Motor neuron (in vitro differentiated cells): ENCODE measurements around the gene ATP13A3. TPM values are rescaled to one million over a fixed set of nuclear protein-coding genes. Genes with fewer than 3 reads are reported as not detected.
"Not testable (repeated sequence)": the region's sequence is repeated elsewhere in the genome, so short reads cannot be mapped to it uniquely, and the experiment has no call there.

ENCODE experiments used
- ATAC-seq, 8 experiments: fragments of 200-7000 bp; cut with Tn5 transposase; replicated peaks in 6 of 8; 2 replicates each; pipeline ENCODE4 v1.8.0; 2021; ENCODE audit warnings: mild to moderate bottlenecking in 8 of 8, moderate library complexity in 8 of 8
- H3K27ac ChIP-seq, 2 donors: fragments of 250-450 bp; sonication (Bioruptor Pico); 2 replicates each; pipeline ENCODE4 v1.9.0; 2021; ENCODE audit warnings: antibody characterized with exemption in 2 of 2, mild to moderate bottlenecking in 2 of 2, moderate library complexity in 1 of 2
- H3K4me1 ChIP-seq, 2 donors: fragments of 250-450 bp; sonication (Bioruptor Pico); replicated peaks in 1 of 2; 2 replicates each; pipeline ENCODE4 v1.6.1; 2021; ENCODE audit warnings: antibody characterized with exemption in 2 of 2, mild to moderate bottlenecking in 2 of 2, moderate library complexity in 1 of 2
- H3K4me3 ChIP-seq, 5 donors: fragments of 250-450 bp; sonication (Bioruptor Pico); 2 replicates each; pipeline ENCODE4 v1.9.0; 2021; ENCODE audit warnings: antibody characterized with exemption in 5 of 5, mild to moderate bottlenecking in 5 of 5, moderate library complexity in 4 of 5
- WGBS, 10 experiments: fragments of 450-650 bp; shearing (Covaris generic); methylation state at CpG; one replicate each; pipeline ENCODE4 v1.0.0; 2022; 5-methylcytosine and 5-hydroxymethylcytosine counted together
- in situ Hi-C, 9 experiments: fragments of 400-800 bp; cut with MboI; loops; one replicate each; pipeline ENCODE4 v1.15.0; 2021; ENCODE audit warnings: low sequenced_read_pairs in 9 of 9, low pct_unique_long_range_greater_than_20kb in 2 of 9; ENCODE audit not compliant: unreplicated experiment in 9 of 9
- total RNA-seq, 8 experiments: library from RNA; unstranded; fragments of 300-600 nt; gene quantifications; 2 replicates each; pipeline versions ENCODE4 v1.2.3 to v1.2.4, GENCODE V29; 2022

The ATP13A3 gene
- 10 to 100 TPM; 17.8 to 67.9 (median 43.5) TPM for total RNA-seq

GRCh38 chr3:194486540-194487288 lies at the start of gene ATP13A3:
Gene ATP13A3, minus strand, starts transcription at chr3:194487002. Its CDS starts 24,812 bp downstream, at chr3:194462190.
- peak within 1 kb of the TSS; percentile 54 to 78 (median 60) for H3K4me3 ChIP-seq
- peak within 1 kb of the TSS; percentile 68 to 76 for H3K27ac ChIP-seq
- no CpG with 5 or more reads among the region's 99 CpGs for WGBS, 10 experiments
- in situ Hi-C loops: loop anchor here in 2 of 9 experiments (25.0 kb wide), 1 partner anchor 101 kb away; no protein-coding TSS in a partner anchor
- peak; percentile 72 to 91 (median 89) for ATAC-seq
- H3K4me1 ChIP-seq: peaks cover 6 to 8% of the 10 kb centered on the region in 2 donors

GRCh38 chr3:194535199-194535598 lies 48.4 kb upstream of the ATP13A3 start:
- in situ Hi-C loops: not testable (repeated sequence)

GRCh38 chr3:194534243-194534642 lies 47.4 kb upstream of the ATP13A3 start:
- Histone ChIP-seq H3K4me1 (no peaks in the 10 kb centered on the region), H3K27ac (no peak overlapping the region), H3K4me3 (no peak overlapping the region)
- no peak for ATAC-seq
- 50 to 96% (median 85%) methylated on average over 1 to 3 of the region's 3 CpGs; no CpG with 5 or more reads in 1 of the 10 experiments for WGBS, 10 experiments
- in situ Hi-C loops: no loop called here

More at GRCh38 chr3:194535199-194535598, 48.4 kb upstream of the ATP13A3 start:
- 54 to 94% (median 81%) methylated on average over 2 to 10 of the region's 10 CpGs for WGBS, 10 experiments
- not testable (repeated sequence) for H3K4me1 ChIP-seq, H3K27ac ChIP-seq, H3K4me3 ChIP-seq, ATAC-seq

GRCh38 chr3:194532591-194532990 lies 45.8 kb upstream of the ATP13A3 start:
- no peak for ATAC-seq
- in situ Hi-C loops: no loop called here
- Histone ChIP-seq H3K27ac (no peak overlapping the region), H3K4me1 (no peaks in the 10 kb centered on the region), H3K4me3 (no peak overlapping the region)
- WGBS, 10 experiments: 37 to 100% (median 58%) methylated on average over 1 to 4 of the region's 4 CpGs; no CpG with 5 or more reads in 1 of the 10 experiments

GRCh38 chr3:194527726-194528125 lies 40.9 kb upstream of the ATP13A3 start:
- WGBS, 10 experiments: 71% methylated on average over 1 of the region's 2 CpGs; no CpG with 5 or more reads in 9 of the 10 experiments
- Histone ChIP-seq H3K4me3 (no peak overlapping the region), H3K4me1 (no peaks in the 10 kb centered on the region), H3K27ac (no peak overlapping the region)
- in situ Hi-C loops: no loop called here
- ATAC-seq: no peak

- H3K4me3 ChIP-seq: no peak overlapping the region
- H3K4me1 ChIP-seq: no peaks in the 10 kb centered on the region
- no peak for ATAC-seq
- no peak overlapping the region for H3K27ac ChIP-seq
- 40 to 100% (median 98%) methylated on average over 1 to 4 of the region's 4 CpGs; no CpG with 5 or more reads in 2 of the 10 experiments for WGBS, 10 experiments
- in situ Hi-C loops: no loop called here
These were observed 39.4 kb upstream of the ATP13A3 start for GRCh38 chr3:194526164-194526563.

- ATAC-seq: no peak
- Histone ChIP-seq H3K4me1 (no peaks in the 10 kb centered on the region), H3K4me3 (no peak overlapping the region), H3K27ac (no peak overlapping the region)
- in situ Hi-C loops: no loop called here
- 22 to 98% (median 66%) methylated on average over 3 to 4 of the region's 4 CpGs; no CpG with 5 or more reads in 2 of the 10 experiments for WGBS, 10 experiments
These were observed 35.8 kb upstream of the ATP13A3 start for GRCh38 chr3:194522579-194523046.

GRCh38 chr3:194521510-194522260 lies 34.9 kb upstream of the ATP13A3 start:
- WGBS, 10 experiments: 67 to 100% (median 88%) methylated on average over 1 to 2 of the region's 2 CpGs; no CpG with 5 or more reads in 4 of the 10 experiments
- no peak for ATAC-seq
- no peaks in the 10 kb centered on the region for H3K4me1 ChIP-seq
- in situ Hi-C loops: no loop called here
- no peak overlapping the region for H3K27ac ChIP-seq
- no peak overlapping the region for H3K4me3 ChIP-seq

- H3K4me1 ChIP-seq, in situ Hi-C loops, H3K27ac ChIP-seq, H3K4me3 ChIP-seq, ATAC-seq: not testable (repeated sequence)
- WGBS, 10 experiments: 46 to 100% (median 71%) methylated on average over 2 to 8 of the region's 8 CpGs; no CpG with 5 or more reads in 1 of the 10 experiments
These were observed 33.9 kb upstream of the ATP13A3 start for GRCh38 chr3:194520682-194521162.

- H3K4me1 ChIP-seq, in situ Hi-C loops, ATAC-seq, H3K27ac ChIP-seq, H3K4me3 ChIP-seq: not testable (repeated sequence)
- WGBS, 10 experiments: 57 to 100% (median 94%) methylated on average over 2 to 3 of the region's 5 CpGs; no CpG with 5 or more reads in 4 of the 10 experiments
These were observed 33.4 kb upstream of the ATP13A3 start for GRCh38 chr3:194520201-194520600.

- H3K4me3 ChIP-seq: no peak overlapping the region
- no peak overlapping the region for H3K27ac ChIP-seq
- WGBS, 10 experiments: 0 to 93% (median 69%) methylated on average over 1 to 2 of the region's 2 CpGs; no CpG with 5 or more reads in 4 of the 10 experiments
- in situ Hi-C loops: no loop called here
- no peak for ATAC-seq
- H3K4me1 ChIP-seq: no peaks in the 10 kb centered on the region
These were observed 31.9 kb upstream of the ATP13A3 start for GRCh38 chr3:194518652-194519051.

- Histone ChIP-seq H3K4me3 (no peak overlapping the region), H3K4me1 (no peaks in the 10 kb centered on the region), H3K27ac (no peak overlapping the region)
- peak in 1 of 8 experiments; percentile 53 for ATAC-seq
- in situ Hi-C loops: no loop called here
- WGBS, 10 experiments: 0 to 80% (median 53%) methylated on average over 1 to 5 of the region's 6 CpGs; no CpG with 5 or more reads in 3 of the 10 experiments
These were observed 30.5 kb upstream of the ATP13A3 start for GRCh38 chr3:194517333-194517732.

GRCh38 chr3:194514626-194515025 lies 27.8 kb upstream of the ATP13A3 start:
- H3K27ac ChIP-seq: no peak overlapping the region
- WGBS, 10 experiments: 33 to 100% (median 72%) methylated on average over 1 to 4 of the region's 4 CpGs
- no peak overlapping the region for H3K4me3 ChIP-seq
- no peak for ATAC-seq
- H3K4me1 ChIP-seq: no peaks in the 10 kb centered on the region
- in situ Hi-C loops: no loop called here
